HG02840 (cell line): Measurements from ENCODE around the gene DNAH3.
"Not testable (repeated sequence)": the region's sequence is repeated elsewhere in the genome, so short reads cannot be mapped to it uniquely, and the experiment has no call there.

Experiments used
- ATAC-seq: cut with Tn5 transposase; IDR thresholded peaks from one replicate; pipeline ENCODE4 v1.9.1; 2021; ENCODE audit warnings: mild to moderate bottlenecking, moderate library complexity, moderate number of reproducible peaks; ENCODE audit not compliant: unreplicated experiment, low FRiP score

Gene DNAH3

DNA sequence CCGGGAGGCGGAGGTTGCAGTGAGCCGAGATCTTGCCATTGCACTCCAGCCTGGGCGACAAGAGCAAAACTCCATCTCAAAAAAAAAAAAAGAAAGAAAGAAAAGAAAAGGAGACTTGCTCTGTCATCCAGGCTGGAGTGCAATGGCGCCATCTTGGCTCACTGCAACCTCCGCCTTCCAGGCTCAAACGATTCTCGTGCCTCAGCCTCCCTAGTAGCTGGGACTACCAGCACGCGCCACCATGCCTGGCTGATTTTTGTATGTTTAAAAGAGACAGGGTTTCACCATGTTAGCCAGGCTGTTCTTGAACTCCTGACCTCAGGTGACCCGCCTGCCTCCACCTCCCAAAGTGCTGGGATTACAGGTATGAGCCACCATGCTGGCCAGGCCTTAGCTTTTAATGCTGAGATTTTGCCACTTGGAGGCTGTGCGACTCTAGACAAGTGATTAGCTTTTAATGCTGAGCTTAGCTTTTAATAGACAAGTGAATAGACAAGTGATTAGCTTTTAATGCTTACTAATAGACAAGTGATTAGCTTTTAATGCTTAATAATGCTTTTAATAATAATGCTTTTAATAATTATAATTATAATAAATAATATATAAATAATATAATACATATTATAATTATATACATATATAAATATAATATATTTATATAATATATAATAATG is 17.4 kb upstream of the DNAH3 start:
- no peak for ATAC-seq

DNA sequence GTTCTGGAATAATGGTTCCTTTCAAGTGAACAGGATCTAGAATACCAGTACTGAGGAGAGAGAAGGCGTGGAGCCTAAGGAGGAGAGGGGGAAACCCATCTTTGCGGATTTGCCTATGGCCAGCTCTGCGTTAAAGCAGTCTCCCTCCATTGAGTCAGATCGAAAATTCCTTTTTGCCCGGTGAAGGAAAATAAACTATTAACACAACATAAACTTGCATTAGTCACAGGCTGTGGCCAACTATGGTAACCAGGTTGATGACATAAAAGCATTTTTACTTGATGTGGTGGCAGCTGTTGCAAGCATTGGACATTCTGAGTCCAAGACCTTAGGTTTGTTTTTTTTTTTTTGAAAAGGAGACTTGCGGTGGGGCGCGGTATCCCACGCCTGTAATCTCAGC is 16.7 kb upstream of the DNAH3 start:
- no peak for ATAC-seq

DNA sequence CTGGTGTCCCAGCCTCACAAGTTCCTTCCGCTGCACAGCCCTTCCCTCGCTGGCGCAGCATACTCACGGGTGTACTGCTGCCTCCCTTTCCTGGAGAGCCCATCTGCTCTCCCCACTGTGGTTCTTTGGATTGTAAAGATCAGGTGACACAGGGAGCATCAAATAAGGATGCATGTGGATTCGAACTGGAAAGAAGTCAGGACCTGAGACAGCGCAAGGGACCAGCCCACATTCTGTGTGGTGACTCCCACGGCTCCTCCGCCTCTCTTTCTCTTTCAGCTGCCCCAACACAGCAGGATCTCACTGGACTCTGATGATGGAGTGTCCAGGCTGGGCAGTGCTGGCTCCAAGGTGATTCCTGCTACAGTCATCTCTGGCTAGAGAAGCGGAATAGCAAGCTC is 15.9 kb upstream of the DNAH3 start:
- ATAC-seq, result no peak

DNA sequence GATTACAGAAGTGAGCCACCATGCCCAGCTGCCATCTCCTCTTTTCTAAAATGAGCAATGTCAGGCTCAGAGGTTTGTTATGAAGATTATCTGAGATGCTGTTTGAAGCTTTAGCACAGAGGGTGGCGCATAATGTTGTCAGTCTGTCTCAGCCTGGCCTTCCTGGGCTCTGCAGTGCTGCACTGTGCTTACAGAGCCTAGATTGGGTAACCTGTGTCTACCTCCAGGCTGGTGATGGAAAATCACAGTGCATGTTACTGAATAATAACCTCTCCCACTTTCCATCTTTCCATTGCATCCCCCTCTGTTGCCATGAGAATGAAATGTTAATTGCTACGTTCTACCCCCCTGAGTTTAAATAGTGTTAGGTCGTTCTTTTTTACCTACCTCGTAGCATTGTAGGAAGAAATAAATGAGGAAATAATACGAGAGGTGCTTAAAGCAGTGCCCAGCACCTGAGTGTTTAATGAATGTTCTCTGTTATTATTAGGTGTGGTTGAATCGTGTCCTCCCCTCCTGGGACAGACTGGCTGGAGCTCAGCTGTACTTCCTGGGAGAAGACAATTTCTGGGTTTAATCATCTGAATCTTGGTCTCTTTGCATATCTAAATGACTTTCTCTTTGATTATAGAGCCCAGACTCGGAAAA is 14.0 kb upstream of the DNAH3 start:
- ATAC-seq, result no peak

DNA sequence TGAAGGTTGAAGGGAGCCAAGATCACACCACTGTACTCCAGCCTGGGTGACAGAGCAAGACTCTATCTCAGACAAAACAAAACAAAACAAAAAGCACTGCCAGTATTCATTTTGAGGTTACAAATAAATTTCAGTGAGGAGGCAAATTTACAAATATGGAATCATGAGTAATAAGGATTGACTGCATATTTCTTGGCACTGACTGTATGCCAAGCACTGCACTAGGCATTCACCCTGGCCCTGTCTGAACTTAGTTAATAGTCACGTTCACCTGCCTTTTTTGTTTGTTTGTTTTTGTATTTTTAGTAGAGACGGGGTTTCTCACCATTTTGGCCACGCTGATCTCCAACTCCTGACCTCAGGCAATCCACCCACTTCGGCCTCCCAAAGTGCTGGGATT is 12.9 kb upstream of the DNAH3 start:
- no peak for ATAC-seq

DNA sequence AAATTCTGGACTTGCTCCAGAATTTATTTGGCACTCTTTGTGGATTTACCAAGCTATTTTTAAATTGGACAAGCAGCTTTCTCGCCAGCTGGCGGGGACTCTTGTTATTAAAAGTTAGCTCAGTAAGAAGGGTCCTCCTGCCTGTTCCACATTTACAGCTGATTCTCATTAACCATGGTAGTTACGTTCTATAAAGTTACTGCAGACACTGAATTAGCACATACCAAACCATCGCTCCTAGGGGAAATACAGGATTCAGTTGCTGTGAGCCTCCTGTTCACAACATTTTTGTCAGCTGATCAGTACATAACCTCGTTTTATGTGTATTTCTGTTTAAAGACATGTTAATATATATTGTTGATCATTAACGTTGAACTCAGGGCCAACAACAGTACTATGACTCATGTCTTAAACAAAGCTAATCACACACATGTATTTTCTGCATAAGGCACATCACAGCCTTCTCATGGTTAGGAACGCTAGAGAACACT is 12.1 kb upstream of the DNAH3 start:
- no peak for ATAC-seq

DNA sequence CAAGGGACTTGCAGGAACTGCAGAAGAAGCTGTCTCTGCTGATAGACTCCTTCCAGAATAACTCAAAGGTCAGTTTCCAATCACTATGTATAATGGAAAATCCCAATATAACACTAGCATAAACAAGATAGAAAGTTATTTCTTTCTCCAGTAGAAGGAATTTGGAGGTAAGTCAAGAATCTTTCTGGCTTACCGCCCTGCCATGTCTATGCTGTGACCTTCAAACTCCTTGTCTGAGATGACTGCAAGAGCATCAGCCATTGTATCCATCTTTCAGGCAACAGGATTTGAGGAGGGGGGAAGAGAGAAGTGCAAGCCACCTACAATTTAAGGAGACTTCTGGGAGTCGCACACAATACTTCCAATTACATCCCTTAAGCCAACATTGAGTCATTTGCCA is 10.6 kb upstream of the DNAH3 start:
- no peak for ATAC-seq

DNA sequence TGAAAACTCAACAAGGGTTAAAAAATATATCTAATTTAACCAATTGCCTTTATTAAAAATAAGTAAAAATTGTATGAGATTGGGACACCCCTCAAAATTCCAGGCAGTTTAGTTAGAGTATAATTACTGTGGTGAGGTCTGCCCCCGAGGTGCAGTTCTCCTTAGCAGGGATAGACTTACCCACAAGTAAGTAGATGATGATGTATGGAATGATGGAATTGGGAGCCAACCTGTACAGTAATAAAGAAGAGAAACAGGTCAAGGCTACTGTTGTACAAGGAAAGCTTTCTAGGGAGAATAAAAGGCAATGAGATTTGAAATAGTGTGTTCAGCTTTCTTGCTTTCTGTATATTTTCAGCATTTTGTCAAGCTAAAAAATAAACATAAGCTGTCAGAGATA is 9.6 kb upstream of the DNAH3 start:
- ATAC-seq, result no peak

DNA sequence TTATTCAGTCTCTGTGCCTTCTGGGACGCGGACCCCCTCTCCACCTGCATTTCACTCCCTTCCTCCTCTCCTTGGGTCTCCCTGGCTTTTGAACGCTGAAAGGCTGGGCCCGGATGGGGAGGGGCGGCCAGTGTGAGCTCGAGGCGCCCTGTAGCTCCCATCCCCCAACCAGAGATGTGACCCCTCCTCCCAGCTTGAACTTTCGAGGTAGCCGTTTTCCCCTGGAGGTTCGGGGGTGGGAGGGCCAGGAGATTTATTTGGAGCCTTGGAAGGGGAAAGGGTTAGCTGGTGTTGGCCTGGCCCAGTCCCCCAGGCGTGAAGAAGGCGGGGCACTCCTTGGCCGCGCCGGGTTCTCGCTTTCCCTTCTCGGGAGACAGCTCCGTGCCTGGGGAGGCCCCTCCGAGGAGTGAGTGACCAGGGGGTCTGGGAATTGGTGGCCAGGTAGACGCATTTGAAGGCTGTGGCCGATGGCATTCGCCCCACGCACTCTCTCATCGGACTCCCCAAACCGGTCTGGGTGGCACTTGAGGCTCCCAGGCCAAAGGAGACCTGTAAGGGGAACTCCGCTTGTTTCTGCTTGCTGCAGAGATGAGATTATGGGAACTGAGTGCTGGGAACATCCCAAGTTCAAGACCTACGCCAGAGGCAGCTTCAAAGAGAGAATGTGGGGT is 8.8 kb upstream of the DNAH3 start:
- ATAC-seq, result no peak

DNA sequence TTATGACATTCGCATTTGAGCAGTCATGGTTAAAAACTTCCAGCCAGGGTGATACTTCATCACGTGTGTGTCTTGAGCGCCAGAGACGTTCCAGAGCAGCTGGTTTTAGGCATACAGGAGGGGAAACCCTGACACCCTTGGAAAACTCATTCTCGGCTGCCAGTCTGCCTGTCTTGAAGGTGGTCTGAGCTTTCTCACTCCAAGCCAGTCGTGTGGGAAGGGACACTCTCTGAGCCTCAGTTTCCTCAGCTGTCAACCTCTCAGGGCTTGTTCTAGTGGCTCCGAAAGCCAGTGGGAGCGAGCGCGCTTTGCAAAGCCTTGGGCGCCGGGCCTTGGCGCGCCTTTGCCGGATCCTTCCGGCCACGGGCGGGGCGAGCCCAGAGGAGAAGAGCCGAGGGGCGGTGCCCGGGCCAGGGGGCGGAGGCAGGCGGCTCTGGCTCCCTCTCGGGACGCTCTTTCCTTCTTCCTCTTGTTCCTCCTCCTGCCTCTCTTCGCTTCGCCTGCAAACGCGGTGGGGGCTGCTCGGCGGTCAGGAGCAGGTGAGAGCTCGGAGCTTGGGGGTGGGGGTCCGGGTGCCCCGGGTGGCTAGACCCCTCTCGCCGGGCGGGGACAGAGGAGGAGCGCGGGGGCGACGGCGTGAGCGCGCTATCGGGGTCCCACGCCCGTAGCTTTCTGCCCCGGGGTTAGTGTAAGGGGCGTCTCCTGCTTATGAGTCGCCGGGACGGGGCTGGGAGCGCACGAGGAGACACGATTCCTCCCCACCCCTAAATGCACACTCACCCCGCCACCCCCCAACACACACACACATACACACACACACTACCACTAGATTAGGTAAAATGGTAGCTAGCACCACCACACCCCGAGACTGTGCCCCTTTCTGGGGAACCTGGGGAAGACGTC is 7.8 kb upstream of the DNAH3 start, which contains the start of gene LDAF1:
Gene LDAF1 (plus strand): TSS at position 467 of the 903 bp plus-strand sequence. CDS start 2,509 bp downstream, outside the sequence.
- peak; percentile 76 for ATAC-seq

DNA sequence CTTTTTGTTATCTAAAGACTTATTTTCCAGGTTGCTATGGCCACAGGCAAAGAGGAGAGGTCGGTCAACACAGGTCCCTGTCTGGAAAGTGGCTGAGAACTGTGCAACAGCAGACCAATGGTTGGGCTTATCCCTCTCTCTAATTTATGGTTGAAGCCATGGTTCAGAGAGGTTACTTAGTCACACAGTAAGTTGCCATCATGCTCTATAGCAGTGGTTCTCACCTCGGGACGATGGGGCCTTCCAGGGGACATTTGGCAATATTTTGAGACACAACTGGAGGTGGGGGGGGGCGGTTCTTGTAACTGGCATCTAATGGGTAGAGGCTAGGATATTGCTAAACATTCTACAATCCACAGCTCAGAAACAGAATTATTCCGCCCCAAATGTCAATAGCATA is 7.0 kb upstream of the DNAH3 start:
- no peak for ATAC-seq

DNA sequence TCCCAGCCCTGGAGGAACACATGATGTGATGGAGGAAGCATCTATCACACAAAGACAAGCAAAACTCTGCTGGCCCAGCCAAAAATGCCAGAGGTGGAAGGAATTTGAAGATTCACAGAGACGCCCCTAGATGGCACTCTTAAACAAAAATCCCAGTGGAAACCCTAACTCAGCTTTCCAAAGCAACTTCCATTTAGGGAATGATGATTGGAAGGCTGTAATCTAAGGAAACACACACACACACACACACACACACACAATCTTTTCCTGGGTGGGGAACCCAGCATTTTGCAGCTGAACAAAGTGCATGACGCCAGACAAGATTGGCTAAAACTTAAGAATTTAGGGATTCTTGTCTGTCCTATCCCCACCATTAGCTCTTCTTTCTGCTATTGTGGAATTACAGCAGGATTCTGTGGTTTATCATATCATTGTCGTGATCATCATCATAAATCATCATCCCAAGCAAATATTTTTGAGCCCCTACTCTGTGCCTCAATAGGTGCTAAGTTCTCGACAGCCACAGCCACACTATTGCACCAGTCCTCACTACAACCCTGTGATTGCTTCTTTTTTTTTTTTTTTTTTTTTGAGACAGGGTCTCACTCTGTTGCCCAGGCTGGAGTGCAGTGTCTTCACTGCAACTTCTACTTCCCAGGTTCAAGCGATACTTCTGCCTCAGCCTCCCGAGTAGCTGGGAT is 6.3 kb upstream of the DNAH3 start:
- ATAC-seq, result no peak

DNA sequence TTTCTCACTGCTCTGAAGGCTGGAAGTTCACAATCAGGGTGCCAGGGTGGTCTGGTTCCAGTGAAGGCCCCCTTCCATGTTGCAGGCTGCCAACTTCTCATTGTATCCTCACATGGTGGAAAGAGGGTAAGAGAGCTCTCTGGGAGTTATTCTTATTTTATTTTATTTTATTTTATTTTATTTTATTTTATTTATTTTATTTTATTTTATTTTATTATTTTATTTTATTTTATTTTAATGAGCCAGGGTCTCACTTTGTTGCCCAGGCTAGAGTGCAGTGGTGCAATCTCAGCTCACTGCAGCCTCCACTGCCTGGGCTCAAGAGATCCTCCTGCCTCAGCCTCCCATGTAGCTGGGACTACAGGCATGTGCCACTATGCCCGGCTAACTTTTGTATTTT is 5.4 kb upstream of the DNAH3 start:
- ATAC-seq, result not testable (repeated sequence)

DNA sequence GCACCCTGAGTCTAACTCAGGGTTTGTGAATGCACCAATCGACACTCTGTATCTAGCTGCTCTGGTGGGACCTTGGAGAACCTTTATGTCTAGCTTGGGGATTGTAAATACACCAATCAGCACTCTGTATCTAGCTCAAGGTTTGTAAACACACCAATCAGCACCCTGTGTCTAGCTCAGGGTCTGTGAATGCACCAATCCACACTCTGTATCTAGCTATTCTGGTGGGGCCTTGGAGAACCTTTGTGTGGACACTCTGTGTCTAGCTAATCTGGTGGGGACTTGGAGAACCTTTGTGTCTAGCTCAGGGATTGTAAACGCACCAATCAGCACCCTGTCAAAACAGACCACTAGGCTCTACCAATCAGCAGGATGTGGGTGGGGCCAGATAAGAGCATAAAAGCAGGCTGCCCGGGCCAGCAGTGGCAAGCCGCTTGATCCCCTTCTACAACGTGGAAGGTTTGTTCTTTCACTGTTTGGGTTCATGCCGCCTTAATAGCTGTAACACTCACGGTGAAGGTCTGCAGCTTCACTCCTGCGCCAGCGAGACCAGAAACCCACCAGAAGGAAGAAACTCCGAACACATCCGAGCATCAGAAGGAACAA is 2.6 kb upstream of the DNAH3 start:
- not testable (repeated sequence) for ATAC-seq

DNA sequence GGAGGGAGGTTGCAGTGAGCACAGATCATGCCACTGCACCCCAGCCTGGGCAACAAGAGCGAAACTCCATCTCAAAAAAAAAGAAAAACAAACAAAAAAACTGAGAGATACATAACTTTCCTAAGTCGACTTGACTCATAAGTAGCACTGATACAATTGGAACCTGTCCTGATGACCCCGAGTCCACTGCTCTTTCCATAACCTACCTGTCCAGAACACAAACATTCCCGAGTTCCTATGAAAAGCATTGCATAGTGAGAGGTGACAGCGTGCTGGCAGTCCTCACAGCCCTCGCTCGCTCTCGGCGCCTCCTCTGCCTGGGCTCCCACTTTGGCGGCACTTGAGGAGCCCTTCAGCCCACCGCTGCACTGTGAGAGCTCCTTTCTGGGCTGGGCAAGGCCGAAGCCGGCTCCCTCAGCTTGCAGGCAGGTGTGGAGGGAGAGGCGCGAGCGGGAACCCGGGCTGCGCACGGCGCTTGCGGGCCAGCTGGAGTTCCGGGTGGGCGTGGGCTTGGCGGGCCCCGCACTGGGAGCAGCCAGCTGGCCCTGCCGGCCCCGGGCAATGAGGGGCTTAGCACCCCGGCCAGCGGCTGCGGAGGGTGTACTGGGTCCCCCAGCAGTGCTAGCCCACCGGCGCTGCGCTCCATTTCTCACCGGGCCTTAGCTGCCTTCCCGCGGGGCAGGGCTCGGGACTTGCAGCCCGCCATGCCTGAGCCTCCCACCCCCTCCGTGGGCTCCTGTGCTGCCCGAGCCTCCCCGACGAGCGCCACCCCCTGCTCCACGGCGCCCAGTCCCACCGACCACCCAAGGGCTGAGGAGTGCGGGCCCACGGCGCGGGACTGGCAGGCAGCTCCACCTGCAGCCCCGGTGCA is 1.7 kb upstream of the DNAH3 start:
- not testable (repeated sequence) for ATAC-seq

DNA sequence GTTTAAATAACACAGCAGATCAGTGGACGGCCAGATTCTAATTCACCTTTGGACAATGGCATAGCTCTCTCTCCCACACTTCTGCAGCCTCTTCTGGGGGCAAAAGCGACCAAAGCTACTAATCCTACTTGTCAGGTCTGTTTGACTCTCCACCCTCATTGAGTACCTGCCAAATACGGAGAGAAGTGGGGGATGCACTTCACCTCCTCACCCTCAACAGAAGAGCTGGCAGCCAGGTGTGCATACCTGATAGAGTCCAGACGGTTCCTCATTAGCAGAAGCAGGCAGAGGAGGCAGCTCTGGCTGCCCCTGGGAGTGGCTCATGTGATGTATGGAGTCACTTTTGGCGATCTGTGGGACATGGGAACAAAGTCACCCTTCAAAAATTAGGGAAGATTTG is 4.9 kb downstream of the DNAH3 start:
- no peak for ATAC-seq

DNA sequence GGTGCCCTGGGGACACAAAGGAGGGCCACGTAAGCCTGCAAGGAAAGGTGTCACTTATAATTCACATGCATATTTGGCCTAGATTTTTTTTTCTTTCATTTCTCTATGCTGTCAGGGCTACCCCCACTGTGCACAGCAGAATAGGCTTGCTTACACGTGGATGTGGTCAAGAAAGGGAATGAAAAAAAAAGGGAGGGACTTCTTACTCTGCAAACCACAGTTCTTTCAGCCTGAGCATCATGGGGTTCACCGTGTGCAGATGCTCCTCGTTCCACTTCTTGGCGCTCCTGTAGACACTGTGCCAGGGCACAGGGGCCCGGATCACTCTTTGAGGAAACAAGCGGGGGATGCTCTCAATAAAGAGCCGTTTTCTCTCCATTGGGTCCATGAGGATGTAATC is 16.6 kb downstream of the DNAH3 start:
- no peak for ATAC-seq

DNA sequence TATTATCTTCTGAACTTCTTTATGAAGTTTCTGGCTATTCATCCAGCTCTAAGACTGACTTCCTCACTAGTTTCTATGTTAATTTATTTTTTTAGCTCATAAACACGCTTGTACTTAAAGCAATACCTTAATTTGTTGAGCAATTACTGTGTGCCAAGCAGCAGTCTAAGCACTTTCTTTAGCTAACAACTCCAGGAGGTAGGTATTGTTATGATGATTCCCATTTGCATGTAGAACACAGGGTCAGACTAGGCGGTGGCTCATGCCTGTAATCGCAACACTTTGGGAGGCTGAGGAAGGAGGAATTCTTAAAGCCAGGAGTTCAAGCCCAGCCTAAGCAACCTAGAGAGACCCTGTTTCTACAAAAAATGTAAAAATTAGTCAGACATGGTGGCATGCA is 19.8 kb downstream of the DNAH3 start:
- no peak for ATAC-seq

DNA sequence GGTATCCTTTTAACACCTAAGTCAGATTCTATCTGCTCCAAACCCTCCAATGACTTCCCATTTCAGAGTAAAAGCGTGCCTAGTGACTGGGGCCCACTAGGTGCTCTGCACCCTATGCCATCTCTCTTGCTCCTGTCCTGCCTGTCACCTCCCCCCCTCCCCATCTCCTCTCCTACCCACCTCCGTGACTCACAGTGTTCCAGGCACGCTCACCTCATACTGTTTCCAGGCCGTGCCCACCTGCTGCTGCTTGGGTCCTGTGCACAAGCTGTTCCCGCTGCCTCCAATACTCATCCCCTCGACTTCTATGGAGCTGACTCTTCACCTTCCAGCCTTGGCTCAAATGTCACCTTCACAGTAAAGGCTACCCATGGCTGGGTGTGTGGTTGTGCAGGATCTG is 21.7 kb downstream of the DNAH3 start:
- ATAC-seq, result no peak
